Heart left ventricle (tissue), 13 donors: ENCODE results near the gene SF3B2.

Experiments used
- POLR2A ChIP-seq, 2 donors: fragments of 450-650 bp; IDR thresholded peaks; one replicate each; pipeline ENCODE4 v1.6.1; 2017; ENCODE audit warnings: antibody characterized with exemption in 2 of 2, mild to moderate bottlenecking in 2 of 2, moderate library complexity in 2 of 2
- TF ChIP-seq, protein P1 (sequence below), 12 donors: fragments of 200-600 bp; sonication (generic) in 4 of 12; IDR thresholded peaks; one replicate each; pipeline versions ENCODE4 v1.5.0 to v1.8.0; 2018 to 2022; ENCODE audit warnings: antibody characterized with exemption in 12 of 12, mild to moderate bottlenecking in 5 of 12
- donor health status: ischemic (EF 13 %, LVEDD 7.1; RV severe dilation, severe dysfunction).
- donor health status: DM: no; HTN: yes; CAD: no.
- donor health status: DM: no; HTN: no; CAD: no.
- donor health status: ischemic (EF 25% LVEDD 6.9; RV normal size, moderate dysfunction).
- donor health status: ischemic (EF 25% LVEDD 5.7; RV mildly dilated, moderate dysfunction).
- donor health status: ischemic (EF 35%, LVEDD 5.7; RV mildly dilated, moderate dysfunction).
- donor health status: nonischemic (EF 11% LVEDD 7.7; RV severe dilation, severe dysfunction).
- donor health status: DM: yes; HTN: yes; CAD: no.
- donor health status: PGD.
- donor health status: ischemic (EF 29% LVEDD 5.4; RV normal size, mild dysfunction).
- donor health status: nonischemic (EF 23%, LVEDD 6.1; RV moderate dilation, normal function).

DNA sequence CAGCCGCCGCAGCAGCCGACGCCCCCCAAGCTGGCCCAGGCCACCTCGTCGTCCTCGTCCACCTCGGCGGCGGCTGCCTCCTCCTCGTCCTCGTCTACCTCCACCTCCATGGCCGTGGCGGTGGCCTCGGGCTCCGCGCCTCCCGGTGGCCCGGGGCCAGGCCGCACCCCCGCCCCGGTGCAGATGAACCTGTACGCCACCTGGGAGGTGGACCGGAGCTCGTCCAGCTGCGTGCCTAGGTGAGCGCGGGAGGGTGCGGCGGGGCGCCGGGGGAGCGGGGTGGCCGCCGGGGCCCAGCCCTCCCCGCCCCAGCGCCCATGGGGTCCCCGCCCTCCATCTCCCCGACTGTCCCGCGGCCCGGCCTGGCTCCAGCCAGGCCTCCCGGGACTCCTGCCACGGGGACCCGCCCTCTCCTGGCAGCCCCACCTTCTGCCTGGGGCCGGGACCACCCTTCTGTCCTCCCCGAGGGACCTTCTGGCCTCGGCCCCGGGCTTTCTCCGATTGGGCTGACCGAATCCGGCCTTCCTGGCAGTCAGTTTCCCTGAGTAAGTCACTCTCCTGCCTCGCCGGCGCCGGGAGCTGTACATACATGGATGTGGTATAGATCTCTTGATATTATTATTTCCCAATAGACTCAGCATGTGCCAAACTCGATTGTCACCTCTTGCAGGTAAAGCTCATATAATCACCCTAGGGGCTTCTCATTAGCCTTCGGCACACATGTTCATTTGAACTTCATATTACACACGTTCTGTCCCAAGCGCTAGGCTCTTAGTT, 18.6 kb downstream of the SF3B2 start:
- TF ChIP-seq, protein P1, sequence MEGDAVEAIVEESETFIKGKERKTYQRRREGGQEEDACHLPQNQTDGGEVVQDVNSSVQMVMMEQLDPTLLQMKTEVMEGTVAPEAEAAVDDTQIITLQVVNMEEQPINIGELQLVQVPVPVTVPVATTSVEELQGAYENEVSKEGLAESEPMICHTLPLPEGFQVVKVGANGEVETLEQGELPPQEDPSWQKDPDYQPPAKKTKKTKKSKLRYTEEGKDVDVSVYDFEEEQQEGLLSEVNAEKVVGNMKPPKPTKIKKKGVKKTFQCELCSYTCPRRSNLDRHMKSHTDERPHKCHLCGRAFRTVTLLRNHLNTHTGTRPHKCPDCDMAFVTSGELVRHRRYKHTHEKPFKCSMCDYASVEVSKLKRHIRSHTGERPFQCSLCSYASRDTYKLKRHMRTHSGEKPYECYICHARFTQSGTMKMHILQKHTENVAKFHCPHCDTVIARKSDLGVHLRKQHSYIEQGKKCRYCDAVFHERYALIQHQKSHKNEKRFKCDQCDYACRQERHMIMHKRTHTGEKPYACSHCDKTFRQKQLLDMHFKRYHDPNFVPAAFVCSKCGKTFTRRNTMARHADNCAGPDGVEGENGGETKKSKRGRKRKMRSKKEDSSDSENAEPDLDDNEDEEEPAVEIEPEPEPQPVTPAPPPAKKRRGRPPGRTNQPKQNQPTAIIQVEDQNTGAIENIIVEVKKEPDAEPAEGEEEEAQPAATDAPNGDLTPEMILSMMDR (IDR thresholded peaks at IDR 0.05) = no peak
- TF ChIP-seq POLR2A (IDR thresholded peaks at IDR 0.05) = no peak
